Measurements from ENCODE around the gene ANP32E. TPM values are rescaled to one million over a fixed set of nuclear protein-coding genes. Genes with fewer than 3 reads are reported as not detected.

ANP32E gene
- total and polyA plus RNA-seq, 4 donors: 8.8 to 41.5 (median 25.6) TPM

DNA sequence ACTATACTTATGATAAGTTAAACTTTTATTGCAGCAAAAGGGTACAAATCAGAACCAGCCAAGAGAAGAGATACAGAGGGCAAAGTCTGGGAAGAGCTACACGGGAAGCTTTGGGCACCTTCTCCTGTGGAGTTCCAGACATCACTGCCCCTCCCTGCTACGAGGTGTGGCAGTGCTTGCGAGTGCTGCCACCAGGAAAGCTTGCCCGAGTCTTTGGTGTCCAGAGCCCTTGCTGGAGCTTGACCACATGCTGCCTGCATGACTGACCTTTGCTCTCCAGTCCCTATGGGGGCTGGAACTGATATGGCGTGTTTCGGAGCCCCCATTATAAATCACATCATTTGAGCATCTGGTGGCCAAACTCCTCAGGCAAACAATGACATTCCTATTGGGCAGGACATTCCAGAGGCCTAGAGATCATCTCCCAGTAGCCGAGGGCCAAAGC lies 62.7 kb downstream of the ANP32E start:
- Histone ChIP-seq H3K4me1 (ENCODE audit: control insufficient read depth in 4 of 4, insufficient read depth in 4 of 4, low read length in 3 of 4) (peaks cover 0 to 10% (median 4%) of the 10 kb centered on the region in 4 donors), H3K4me3 (ENCODE audit: low read depth in 1 of 3, low read length in 3 of 3) (no peak overlapping the region), H3K27me3 (ENCODE audit: control insufficient read depth in 4 of 4, insufficient read depth in 4 of 4, low read length in 3 of 4) (no peaks in the 10 kb centered on the region), H3K27ac (ENCODE audit: low read depth in 1 of 2, low read length in 2 of 2) (no peak overlapping the region), H3K36me3 (ENCODE audit: control insufficient read depth in 4 of 4, insufficient read depth in 3 of 4, low read depth in 1 of 4, low read length in 3 of 4) (no peaks in the 10 kb centered on the region), H3K9ac (ENCODE audit: low read depth in 1 of 2, low read length in 2 of 2) (no peak overlapping the region), H3K9me3 (ENCODE audit: control insufficient read depth in 4 of 4, low read length in 3 of 4) (no peaks in the 10 kb centered on the region)
- no peak for TF ChIP-seq RAD21 (IDR thresholded peaks at IDR 0.05)
- TF ChIP-seq, protein P1, sequence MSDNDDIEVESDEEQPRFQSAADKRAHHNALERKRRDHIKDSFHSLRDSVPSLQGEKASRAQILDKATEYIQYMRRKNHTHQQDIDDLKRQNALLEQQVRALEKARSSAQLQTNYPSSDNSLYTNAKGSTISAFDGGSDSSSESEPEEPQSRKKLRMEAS (IDR thresholded peaks at IDR 0.05): no peak
- no peak for TF ChIP-seq FOXA1 (IDR thresholded peaks at IDR 0.05)
- TF ChIP-seq EGR1 (IDR thresholded peaks at IDR 0.05; ENCODE audit: low read depth in 2 of 2): no peak
- no peak for TF ChIP-seq FOXA2 (IDR thresholded peaks at IDR 0.05)
- no peak for TF ChIP-seq YY1 (IDR thresholded peaks at IDR 0.05)
- TF ChIP-seq RXRA (IDR thresholded peaks at IDR 0.05): no peak
- TF ChIP-seq NR2F2 (IDR thresholded peaks at IDR 0.05): no peak
- no peak for TF ChIP-seq TAF1 (conservative IDR thresholded peaks at IDR 0.05)
- TF ChIP-seq, protein P2, sequence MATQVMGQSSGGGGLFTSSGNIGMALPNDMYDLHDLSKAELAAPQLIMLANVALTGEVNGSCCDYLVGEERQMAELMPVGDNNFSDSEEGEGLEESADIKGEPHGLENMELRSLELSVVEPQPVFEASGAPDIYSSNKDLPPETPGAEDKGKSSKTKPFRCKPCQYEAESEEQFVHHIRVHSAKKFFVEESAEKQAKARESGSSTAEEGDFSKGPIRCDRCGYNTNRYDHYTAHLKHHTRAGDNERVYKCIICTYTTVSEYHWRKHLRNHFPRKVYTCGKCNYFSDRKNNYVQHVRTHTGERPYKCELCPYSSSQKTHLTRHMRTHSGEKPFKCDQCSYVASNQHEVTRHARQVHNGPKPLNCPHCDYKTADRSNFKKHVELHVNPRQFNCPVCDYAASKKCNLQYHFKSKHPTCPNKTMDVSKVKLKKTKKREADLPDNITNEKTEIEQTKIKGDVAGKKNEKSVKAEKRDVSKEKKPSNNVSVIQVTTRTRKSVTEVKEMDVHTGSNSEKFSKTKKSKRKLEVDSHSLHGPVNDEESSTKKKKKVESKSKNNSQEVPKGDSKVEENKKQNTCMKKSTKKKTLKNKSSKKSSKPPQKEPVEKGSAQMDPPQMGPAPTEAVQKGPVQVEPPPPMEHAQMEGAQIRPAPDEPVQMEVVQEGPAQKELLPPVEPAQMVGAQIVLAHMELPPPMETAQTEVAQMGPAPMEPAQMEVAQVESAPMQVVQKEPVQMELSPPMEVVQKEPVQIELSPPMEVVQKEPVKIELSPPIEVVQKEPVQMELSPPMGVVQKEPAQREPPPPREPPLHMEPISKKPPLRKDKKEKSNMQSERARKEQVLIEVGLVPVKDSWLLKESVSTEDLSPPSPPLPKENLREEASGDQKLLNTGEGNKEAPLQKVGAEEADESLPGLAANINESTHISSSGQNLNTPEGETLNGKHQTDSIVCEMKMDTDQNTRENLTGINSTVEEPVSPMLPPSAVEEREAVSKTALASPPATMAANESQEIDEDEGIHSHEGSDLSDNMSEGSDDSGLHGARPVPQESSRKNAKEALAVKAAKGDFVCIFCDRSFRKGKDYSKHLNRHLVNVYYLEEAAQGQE (IDR thresholded peaks at IDR 0.05): no peak
- no peak for TF ChIP-seq JUND (IDR thresholded peaks at IDR 0.05)
- TF ChIP-seq, protein P3, sequence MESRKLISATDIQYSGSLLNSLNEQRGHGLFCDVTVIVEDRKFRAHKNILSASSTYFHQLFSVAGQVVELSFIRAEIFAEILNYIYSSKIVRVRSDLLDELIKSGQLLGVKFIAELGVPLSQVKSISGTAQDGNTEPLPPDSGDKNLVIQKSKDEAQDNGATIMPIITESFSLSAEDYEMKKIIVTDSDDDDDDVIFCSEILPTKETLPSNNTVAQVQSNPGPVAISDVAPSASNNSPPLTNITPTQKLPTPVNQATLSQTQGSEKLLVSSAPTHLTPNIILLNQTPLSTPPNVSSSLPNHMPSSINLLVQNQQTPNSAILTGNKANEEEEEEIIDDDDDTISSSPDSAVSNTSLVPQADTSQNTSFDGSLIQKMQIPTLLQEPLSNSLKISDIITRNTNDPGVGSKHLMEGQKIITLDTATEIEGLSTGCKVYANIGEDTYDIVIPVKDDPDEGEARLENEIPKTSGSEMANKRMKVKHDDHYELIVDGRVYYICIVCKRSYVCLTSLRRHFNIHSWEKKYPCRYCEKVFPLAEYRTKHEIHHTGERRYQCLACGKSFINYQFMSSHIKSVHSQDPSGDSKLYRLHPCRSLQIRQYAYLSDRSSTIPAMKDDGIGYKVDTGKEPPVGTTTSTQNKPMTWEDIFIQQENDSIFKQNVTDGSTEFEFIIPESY (IDR thresholded peaks at IDR 0.05): no peak
- TF ChIP-seq HNF4G (IDR thresholded peaks at IDR 0.05): no peak
- TF ChIP-seq GABPA (IDR thresholded peaks at IDR 0.05 in 1 of 2, conservative IDR thresholded peaks at IDR 0.05 in 1 of 2): no peak
- TF ChIP-seq HNF4A (conservative IDR thresholded peaks at IDR 0.05): no peak
- TF ChIP-seq SP1 (IDR thresholded peaks at IDR 0.05): no peak
- TF ChIP-seq, protein P4, sequence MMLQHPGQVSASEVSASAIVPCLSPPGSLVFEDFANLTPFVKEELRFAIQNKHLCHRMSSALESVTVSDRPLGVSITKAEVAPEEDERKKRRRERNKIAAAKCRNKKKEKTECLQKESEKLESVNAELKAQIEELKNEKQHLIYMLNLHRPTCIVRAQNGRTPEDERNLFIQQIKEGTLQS (IDR thresholded peaks at IDR 0.05): no peak
- TF ChIP-seq, protein P5, sequence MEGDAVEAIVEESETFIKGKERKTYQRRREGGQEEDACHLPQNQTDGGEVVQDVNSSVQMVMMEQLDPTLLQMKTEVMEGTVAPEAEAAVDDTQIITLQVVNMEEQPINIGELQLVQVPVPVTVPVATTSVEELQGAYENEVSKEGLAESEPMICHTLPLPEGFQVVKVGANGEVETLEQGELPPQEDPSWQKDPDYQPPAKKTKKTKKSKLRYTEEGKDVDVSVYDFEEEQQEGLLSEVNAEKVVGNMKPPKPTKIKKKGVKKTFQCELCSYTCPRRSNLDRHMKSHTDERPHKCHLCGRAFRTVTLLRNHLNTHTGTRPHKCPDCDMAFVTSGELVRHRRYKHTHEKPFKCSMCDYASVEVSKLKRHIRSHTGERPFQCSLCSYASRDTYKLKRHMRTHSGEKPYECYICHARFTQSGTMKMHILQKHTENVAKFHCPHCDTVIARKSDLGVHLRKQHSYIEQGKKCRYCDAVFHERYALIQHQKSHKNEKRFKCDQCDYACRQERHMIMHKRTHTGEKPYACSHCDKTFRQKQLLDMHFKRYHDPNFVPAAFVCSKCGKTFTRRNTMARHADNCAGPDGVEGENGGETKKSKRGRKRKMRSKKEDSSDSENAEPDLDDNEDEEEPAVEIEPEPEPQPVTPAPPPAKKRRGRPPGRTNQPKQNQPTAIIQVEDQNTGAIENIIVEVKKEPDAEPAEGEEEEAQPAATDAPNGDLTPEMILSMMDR (IDR thresholded peaks at IDR 0.05; ENCODE audit: low read depth, low read length, missing input control): no peak
- 58% methylated on average over 7 of the region's 7 CpGs for WGBS
- no peak for DNase-seq (ENCODE audit: low spot score)

All from liver (tissue), 9 donors.